ENCODE data around the gene SPRY4.

- TF ChIP-seq ZFX (CRISPR knock-in tag; IDR thresholded peaks at IDR 0.05; ENCODE audit: low read depth) (no peak), ZNF773 (CRISPR knock-in tag; IDR thresholded peaks at IDR 0.05; ENCODE audit: borderline replicate concordance) (no peak), CBFB (CRISPR knock-in tag; IDR thresholded peaks at IDR 0.05) (no peak), DPF2 (CRISPR knock-in tag; IDR thresholded peaks at IDR 0.05; ENCODE audit: borderline replicate concordance, low read depth) (no peak), ZNF704 (CRISPR knock-in tag; IDR thresholded peaks at IDR 0.05; ENCODE audit: borderline replicate concordance) (no peak; the same call in 1 of the 2 replicates), GATAD2A (CRISPR knock-in tag; IDR thresholded peaks at IDR 0.05) (no peak)
- TF ChIP-seq, protein P1, sequence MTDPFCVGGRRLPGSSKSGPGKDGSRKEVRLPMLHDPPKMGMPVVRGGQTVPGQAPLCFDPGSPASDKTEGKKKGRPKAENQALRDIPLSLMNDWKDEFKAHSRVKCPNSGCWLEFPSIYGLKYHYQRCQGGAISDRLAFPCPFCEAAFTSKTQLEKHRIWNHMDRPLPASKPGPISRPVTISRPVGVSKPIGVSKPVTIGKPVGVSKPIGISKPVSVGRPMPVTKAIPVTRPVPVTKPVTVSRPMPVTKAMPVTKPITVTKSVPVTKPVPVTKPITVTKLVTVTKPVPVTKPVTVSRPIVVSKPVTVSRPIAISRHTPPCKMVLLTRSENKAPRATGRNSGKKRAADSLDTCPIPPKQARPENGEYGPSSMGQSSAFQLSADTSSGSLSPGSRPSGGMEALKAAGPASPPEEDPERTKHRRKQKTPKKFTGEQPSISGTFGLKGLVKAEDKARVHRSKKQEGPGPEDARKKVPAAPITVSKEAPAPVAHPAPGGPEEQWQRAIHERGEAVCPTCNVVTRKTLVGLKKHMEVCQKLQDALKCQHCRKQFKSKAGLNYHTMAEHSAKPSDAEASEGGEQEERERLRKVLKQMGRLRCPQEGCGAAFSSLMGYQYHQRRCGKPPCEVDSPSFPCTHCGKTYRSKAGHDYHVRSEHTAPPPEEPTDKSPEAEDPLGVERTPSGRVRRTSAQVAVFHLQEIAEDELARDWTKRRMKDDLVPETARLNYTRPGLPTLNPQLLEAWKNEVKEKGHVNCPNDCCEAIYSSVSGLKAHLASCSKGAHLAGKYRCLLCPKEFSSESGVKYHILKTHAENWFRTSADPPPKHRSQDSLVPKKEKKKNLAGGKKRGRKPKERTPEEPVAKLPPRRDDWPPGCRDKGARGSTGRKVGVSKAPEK (CRISPR knock-in tag; IDR thresholded peaks at IDR 0.05; ENCODE audit: borderline replicate concordance) = no peak
Observed at GRCh38 chr5:142322747-142323479, 1.9 kb downstream of the SPRY4 start.

All from HepG2 (cell line).